HL-60 (cell line): ENCODE results near the gene IL36G.

Experiments
- DNase-seq, 2 experiments: peaks; one replicate each; pipeline ENCODE4 v3.0.0-alpha.2; 2010 to 2020; ENCODE audit warnings: low read depth in 1 of 2, low spot score in 1 of 2
- H3K27ac ChIP-seq: fragments of 250-450 bp; sonication (Bioruptor Pico); replicated peaks from 2 replicates; pipeline ENCODE4 v1.5.1; 2020; ENCODE audit warnings: mild to moderate bottlenecking, moderate library complexity
- H3K27me3 ChIP-seq: fragments of 250-450 bp; sonication (Bioruptor Pico); 2 replicates; pipeline ENCODE4 v1.5.1; 2021; ENCODE audit warnings: mild to moderate bottlenecking, moderate library complexity; ENCODE audit not compliant: insufficient read depth, poor library complexity, severe bottlenecking
- H3K4me3 ChIP-seq: replicated peaks from 2 replicates; pipeline ENCODE4 v1.5.1; 2011; ENCODE audit warnings: mild to moderate bottlenecking, control low read depth, low read length; ENCODE audit not compliant: insufficient read depth
- GABPA ChIP-seq: IDR thresholded peaks from 2 replicates; pipeline ENCODE4 v1.6.1; 2012; ENCODE audit warnings: low read depth
- POLR2AphosphoS5 ChIP-seq: IDR thresholded peaks from 2 replicates; pipeline ENCODE4 v1.6.1; 2012; ENCODE audit warnings: low read depth
- SPI1 ChIP-seq: IDR thresholded peaks from 2 replicates; pipeline ENCODE4 v1.6.1; 2012; ENCODE audit warnings: low read depth, mild to moderate bottlenecking, borderline replicate concordance
- TF ChIP-seq, protein P1 (sequence below): IDR thresholded peaks from one replicate; pipeline ENCODE4 v1.5.1; 2011; ENCODE audit warnings: low read length, control low read depth, inconsistent platforms; ENCODE audit not compliant: insufficient read depth
- TF ChIP-seq, protein P2 (sequence below): IDR thresholded peaks from 2 replicates; pipeline ENCODE4 v1.6.1; 2012; ENCODE audit warnings: low read depth; ENCODE audit not compliant: insufficient replicate concordance

Gene IL36G

DNA sequence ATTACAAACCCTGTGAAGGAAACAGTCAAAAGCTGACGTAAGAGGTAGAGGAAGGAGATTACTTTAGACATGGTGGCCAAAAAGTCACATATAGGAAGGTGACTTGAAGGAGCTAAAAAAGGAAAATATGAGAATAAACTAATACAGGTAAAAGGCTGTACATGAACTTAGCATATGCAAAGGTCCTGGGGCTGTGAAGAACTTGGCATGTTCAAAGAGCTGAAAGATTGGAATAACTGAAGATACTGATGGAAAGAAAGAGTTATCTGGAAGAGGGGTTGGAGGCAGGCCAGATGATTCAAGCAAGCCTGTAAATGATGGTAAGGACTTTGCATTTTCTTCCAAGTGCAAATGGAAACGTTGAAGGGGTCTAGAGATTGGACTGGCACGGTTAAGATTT is 40.7 kb downstream of the IL36G start:
- no peak overlapping the region for H3K27ac ChIP-seq
- peaks cover 6% of the 10 kb centered on the region for H3K27me3 ChIP-seq
- DNase-seq = no peak
- TF ChIP-seq, protein P1, sequence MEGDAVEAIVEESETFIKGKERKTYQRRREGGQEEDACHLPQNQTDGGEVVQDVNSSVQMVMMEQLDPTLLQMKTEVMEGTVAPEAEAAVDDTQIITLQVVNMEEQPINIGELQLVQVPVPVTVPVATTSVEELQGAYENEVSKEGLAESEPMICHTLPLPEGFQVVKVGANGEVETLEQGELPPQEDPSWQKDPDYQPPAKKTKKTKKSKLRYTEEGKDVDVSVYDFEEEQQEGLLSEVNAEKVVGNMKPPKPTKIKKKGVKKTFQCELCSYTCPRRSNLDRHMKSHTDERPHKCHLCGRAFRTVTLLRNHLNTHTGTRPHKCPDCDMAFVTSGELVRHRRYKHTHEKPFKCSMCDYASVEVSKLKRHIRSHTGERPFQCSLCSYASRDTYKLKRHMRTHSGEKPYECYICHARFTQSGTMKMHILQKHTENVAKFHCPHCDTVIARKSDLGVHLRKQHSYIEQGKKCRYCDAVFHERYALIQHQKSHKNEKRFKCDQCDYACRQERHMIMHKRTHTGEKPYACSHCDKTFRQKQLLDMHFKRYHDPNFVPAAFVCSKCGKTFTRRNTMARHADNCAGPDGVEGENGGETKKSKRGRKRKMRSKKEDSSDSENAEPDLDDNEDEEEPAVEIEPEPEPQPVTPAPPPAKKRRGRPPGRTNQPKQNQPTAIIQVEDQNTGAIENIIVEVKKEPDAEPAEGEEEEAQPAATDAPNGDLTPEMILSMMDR = no peak
- TF ChIP-seq POLR2AphosphoS5 (no peak), GABPA (no peak)
- TF ChIP-seq, protein P2, sequence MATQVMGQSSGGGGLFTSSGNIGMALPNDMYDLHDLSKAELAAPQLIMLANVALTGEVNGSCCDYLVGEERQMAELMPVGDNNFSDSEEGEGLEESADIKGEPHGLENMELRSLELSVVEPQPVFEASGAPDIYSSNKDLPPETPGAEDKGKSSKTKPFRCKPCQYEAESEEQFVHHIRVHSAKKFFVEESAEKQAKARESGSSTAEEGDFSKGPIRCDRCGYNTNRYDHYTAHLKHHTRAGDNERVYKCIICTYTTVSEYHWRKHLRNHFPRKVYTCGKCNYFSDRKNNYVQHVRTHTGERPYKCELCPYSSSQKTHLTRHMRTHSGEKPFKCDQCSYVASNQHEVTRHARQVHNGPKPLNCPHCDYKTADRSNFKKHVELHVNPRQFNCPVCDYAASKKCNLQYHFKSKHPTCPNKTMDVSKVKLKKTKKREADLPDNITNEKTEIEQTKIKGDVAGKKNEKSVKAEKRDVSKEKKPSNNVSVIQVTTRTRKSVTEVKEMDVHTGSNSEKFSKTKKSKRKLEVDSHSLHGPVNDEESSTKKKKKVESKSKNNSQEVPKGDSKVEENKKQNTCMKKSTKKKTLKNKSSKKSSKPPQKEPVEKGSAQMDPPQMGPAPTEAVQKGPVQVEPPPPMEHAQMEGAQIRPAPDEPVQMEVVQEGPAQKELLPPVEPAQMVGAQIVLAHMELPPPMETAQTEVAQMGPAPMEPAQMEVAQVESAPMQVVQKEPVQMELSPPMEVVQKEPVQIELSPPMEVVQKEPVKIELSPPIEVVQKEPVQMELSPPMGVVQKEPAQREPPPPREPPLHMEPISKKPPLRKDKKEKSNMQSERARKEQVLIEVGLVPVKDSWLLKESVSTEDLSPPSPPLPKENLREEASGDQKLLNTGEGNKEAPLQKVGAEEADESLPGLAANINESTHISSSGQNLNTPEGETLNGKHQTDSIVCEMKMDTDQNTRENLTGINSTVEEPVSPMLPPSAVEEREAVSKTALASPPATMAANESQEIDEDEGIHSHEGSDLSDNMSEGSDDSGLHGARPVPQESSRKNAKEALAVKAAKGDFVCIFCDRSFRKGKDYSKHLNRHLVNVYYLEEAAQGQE = no peak
- no peak overlapping the region for H3K4me3 ChIP-seq

DNA sequence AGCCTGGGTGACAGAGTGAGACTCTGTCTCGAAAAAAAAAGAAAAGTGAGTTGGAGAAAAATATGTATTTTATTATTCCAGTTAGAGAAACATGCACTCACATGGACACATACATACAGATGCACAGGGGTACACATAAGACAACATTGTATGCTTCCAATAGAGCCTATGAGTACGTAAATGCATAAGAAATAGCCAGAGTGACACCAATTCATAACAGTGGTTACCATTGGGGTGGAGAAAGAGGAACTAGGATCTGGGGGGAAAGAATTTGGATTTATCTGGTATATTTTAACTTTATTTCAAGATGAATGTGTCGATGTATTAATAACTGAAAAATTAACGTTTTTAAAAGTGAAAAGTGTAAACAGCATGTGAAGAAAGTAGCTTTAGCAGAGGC is 43.5 kb downstream of the IL36G start:
- no peak overlapping the region for H3K27ac ChIP-seq
- TF ChIP-seq POLR2AphosphoS5 (no peak), GABPA (no peak), SPI1 (no peak)
- TF ChIP-seq, protein P1 = no peak
- TF ChIP-seq, protein P2 = no peak
- H3K27me3 ChIP-seq = no peaks in the 10 kb centered on the region
- no peak for DNase-seq
- H3K4me3 ChIP-seq = no peak overlapping the region

DNA sequence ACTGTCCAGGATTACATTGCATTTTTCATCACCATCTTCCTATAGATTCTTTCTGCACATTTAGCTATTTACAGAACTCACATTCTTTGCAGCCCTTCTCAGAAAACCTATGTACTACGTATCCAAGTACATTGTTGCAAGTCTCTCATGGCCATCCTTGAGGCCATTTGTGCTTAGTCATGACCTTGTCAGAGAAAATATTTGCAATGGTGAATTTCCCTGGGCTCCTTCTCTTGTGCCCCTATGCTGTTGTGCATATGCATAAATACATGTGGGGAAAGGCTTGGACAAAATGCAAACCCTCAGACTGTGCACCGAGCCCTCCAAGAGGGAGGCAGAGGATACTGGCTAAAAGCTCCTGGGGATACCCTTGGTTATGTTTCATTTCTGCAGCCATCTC is 47.0 kb downstream of the IL36G start:
- H3K27ac ChIP-seq = no peak overlapping the region
- H3K4me3 ChIP-seq = no peak overlapping the region
- no peak for DNase-seq
- TF ChIP-seq, protein P2 = no peak
- no peak for TF ChIP-seq GABPA
- TF ChIP-seq POLR2AphosphoS5 = no peak
- TF ChIP-seq, protein P1 = no peak
- TF ChIP-seq SPI1 = no peak
- H3K27me3 ChIP-seq = peaks cover 4% of the 10 kb centered on the region
